HG03025 (cell line): ENCODE results near the gene TP53.
"Not testable (repeated sequence)": the region's sequence is repeated elsewhere in the genome, so short reads cannot be mapped to it uniquely, and the experiment has no call there.

Experiments
- ATAC-seq: cut with Tn5 transposase; IDR thresholded peaks from one replicate; pipeline ENCODE4 v1.9.1; 2021; ENCODE audit warnings: mild to moderate bottlenecking, moderate library complexity; ENCODE audit not compliant: unreplicated experiment, low FRiP score

TP53 gene

DNA sequence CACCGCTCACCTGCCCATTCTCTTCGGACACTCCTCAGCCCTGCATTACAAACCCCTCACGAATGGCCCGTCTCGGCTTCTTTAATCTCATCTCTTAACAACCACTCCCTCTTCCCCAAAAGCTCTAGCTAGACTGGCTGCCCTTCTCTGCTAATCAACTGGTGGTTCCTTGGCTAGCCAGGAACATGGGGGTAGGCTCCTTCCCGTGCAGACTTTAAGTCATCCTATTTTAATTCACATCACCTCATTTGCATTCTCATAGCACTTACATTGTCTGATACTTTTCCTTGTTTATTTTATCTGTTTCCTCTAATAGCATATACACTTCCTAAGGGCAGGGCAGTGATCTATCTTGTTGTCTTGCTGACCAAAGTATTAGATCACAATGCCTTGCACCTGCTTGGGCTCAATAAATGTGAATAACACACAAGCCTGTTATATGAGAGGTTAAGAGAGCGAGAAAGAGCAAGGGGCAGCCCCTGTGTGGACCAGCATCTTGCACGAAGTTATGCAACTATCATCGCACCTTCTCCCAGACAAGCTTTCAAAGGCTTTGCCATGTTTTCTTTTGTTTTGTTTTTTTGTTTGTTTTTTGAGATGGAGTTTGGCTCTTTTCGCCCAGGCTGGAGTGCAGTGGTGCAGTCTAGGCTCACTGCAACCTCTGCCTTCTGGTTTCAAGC is 9.8 kb downstream of the TP53 start:
- no peak for ATAC-seq

GRCh38 chr17:7676533-7676932 is 10.8 kb downstream of the TP53 start:
- ATAC-seq = no peak

DNA sequence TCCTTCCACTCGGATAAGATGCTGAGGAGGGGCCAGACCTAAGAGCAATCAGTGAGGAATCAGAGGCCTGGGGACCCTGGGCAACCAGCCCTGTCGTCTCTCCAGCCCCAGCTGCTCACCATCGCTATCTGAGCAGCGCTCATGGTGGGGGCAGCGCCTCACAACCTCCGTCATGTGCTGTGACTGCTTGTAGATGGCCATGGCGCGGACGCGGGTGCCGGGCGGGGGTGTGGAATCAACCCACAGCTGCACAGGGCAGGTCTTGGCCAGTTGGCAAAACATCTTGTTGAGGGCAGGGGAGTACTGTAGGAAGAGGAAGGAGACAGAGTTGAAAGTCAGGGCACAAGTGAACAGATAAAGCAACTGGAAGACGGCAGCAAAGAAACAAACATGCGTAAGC is 12.4 kb downstream of the TP53 start:
- ATAC-seq = no peak

- no peak for ATAC-seq
These were observed 14.1 kb downstream of the TP53 start for GRCh38 chr17:7673239-7673638.

DNA sequence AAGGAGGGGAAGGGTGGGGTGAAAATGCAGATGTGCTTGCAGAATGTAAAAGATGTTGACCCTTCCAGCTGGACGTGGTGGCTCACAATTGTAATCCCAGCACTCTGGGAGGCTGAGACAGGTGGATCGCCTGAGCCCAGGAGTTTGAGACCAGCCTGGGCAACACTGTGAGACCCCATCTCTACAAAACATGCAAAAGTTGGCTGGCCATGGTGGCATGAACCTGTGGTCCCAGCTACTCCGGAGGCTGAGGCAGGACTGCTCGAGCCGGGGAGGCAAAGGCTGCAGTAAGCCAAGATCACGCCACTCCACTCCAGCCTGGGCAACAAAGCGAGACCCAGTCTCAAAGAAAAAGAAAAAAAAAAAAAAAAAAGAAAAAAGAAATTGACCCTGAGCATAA is 18.8 kb downstream of the TP53 start:
- ATAC-seq = no peak

GRCh38 chr17:7667656-7668406 is 19.5 kb downstream of the TP53 start:
- no peak for ATAC-seq

DNA sequence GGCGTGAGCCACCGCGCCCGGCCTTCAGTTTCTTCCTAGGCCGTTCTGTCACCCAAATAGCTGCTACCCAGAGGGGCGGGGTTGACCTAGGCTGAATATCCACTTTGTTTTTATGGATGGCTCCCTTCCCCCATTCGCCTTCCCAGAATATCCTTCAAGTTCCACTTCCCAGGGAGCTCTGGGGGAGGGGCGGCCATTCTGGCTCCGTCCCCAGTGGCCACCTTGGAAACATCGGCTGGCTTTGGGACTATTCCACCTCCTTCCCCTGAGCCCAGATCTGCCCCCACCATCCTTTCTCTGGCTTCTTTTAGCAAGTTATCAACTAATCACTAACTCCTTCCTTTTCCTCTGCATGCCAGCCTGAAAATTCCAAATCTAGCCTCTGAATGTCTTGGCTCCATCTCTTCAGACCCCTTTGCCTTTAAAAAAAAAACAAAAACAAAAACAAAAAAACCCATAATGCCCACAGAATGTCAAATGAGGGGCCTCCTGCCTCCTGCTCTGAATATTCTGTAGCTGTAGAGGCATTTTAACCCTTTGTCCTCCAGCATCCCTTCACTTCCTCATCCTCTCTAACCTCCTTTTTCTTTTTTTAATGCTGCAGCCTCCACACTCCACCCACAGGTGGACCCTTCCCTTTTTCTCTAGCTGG is 30.2 kb downstream of the TP53 start:
- no peak for ATAC-seq

GRCh38 chr17:7655541-7655840 is 31.8 kb downstream of the TP53 start:
- ATAC-seq = no peak

- no peak for ATAC-seq
These were observed 32.3 kb downstream of the TP53 start for GRCh38 chr17:7654832-7655540.

- no peak for ATAC-seq
These were observed 34.6 kb downstream of the TP53 start for GRCh38 chr17:7652388-7653356.

DNA sequence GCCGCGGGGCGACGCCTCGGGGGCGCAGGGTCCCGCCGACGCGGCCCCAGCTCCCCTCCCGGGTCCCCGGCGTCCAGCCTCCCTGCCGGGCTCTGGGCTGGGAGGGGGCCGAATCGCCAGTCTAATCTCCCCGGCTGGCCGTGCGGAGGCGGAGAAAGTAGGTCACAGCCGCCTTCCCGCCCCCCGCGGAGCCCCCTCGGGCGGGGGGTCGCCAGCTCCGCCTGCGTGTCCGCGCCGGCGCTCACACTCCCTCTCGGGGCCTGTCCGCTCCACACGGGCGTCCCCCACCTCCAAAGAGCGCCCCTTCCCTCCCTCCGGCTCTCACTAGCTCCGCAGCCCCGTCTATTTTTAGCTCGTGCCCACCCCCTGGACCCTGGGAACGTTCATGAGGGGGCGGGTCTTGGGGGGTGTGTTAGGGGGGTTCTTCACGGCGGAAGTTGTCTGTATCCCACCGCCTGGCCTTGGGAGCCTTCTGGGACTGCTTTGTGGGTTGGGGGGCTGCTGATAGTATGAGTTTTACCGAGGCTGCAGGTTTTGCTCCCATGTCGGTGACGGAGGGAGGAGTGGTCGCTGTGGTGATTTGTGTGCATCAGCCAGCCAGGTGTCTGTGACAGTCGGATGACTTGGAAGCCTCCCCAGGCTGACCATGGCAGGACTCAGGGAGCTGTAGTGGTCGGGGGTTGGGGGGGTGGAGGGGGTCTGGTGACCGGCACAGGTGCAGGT is 35.5 kb downstream of the TP53 start:
- ATAC-seq = no peak

DNA sequence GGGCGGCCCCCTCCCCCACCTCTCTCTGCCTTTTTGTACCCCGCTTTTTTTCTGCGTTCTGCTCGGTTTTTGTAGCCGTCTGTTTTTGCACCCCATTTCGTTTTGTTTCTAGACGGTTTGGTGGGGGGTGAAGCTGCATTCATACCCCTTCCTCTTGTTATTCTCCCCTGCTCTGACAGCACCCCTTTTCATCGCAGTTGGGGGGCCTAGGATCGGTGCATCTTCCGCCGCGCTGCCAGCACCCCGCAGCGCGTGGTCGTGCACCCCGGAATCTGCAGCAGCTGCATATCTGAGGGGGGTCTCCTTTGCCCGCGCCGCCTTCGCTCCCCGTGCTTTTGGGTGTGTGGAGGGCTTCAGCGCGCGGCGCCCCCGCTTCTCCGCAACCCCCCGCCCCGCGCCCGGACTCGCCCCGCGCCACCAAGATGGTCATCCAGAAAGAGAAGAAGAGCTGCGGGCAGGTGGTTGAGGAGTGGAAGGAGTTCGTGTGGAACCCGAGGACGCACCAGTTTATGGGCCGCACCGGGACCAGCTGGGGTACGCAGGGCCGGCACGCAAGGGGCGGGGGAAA is 36.1 kb downstream of the TP53 start:
- ATAC-seq = no peak

- no peak for ATAC-seq
These were observed 36.7 kb downstream of the TP53 start, which contains the start of gene ATP1B2 for GRCh38 chr17:7650509-7651096. TSS of gene ATP1B2 (plus strand) at chr17:7650926. CDS start at chr17:7651519, 593 bp downstream.

GRCh38 chr17:7647018-7647417 is 40.3 kb downstream of the TP53 start:
- ATAC-seq = no peak

- no peak for ATAC-seq
These were observed 40.8 kb downstream of the TP53 start for GRCh38 chr17:7646457-7646856.

DNA sequence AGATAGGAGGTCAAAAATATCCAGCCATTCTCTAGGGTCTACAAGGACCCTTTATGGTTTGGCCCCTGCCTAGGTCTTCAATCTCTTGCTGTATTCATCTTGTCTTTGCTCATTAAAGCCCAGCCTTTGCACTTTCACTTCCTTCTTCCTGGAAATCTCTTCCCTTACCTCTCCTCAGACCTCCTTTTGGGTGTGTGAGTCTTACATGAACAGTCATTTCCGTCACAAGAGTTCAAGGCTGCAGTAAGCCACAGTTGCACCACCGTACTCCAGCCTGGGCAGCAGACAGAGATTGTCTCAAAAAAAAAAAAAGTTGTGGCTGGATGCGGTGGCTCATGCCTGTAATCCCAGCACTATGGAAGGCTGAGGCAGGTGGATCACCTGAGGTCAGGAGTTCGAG is 42.5 kb downstream of the TP53 start:
- ATAC-seq = no peak

DNA sequence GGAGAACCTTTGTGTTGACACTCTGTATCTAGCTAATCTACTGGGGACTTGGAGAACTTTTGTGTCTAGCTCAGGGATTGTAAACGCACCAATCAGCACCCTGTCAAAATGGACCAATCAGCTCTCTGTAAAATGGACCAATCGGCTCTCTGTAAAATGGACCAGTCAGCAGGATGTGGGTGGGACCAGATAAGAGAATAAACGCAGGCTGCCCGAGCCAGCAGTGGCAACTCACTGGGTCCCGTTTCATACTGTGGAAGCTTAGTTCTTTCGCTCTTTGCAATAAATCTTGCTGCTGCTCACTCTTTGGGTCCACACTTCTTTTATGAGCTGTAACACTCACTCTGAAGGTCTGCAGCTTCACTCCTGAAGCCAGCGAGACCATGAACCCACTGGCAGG is 45.7 kb downstream of the TP53 start:
- not testable (repeated sequence) for ATAC-seq

GRCh38 chr17:7640783-7641182 is 46.5 kb downstream of the TP53 start:
- no peak for ATAC-seq

DNA sequence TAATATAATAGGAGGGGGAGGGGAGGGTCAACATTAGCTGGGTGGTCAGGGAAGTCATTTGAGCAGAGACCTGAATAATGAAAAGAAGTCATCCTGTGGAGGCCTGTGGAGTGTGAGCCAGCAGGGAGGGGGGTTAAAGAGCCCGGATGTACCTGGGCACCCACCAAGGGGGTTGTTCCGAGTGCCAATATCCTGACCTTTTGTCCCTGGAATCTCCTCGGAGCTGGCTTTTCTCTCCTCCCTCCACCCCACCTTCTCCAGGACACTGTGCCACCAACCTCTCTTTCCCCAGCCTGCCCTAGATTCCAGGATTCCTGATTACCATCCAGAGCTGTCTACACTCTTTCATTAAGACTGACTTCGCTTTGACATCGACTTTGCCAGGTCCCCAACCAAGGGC is 51.1 kb downstream of the TP53 start:
- no peak for ATAC-seq
